A549 treated with Hydrocortisone at 1 μM for 4 hours (cell line): Measurements from ENCODE around the gene FUCA1. TPM values are rescaled to one million over a fixed set of nuclear protein-coding genes. Genes with fewer than 3 reads are reported as not detected.

Source experiments
- total RNA-seq: library from RNA; stranded (reverse); fragments of 200-300 nt; extraction: Qiagen RNA extraction; gene quantifications from 5 replicates; pipeline ENCODE4 v1.2.3, GENCODE V29; 2022

Gene FUCA1
- total RNA-seq: 9.6 to 11.2 TPM (median 10.2 TPM) in 5 replicates

DNA sequence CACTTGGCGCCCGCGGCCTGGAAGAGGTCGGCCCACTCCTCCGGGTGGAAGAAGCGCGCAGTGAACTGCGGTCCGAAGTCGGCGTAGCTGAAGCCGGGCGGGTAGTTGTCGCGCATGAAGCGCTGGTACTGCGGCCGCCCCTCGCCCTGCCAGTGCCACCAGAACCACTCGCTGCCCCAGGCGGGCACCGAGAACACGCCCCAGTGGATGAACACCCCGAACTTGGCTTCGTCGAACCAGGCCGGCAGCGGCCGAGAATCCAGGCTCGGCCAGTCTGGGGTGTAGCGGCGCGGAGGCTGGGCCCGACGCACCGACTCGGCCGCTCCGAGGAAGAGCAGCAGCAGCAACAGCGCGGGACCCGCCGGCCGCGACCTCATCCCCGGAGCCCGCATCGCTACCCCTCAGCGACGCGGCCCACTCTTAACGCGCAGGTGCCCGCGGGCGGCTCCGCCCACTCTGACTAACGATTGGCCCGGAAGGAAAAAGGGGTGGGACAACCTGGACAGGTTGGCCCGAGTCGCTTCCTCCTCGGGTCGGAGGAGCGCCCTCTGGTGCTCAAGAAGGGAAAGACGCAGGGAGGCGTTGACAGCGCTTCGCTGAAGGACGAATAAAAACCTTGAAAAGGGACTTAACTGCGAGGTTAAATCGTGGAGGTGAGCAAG lies at the start of gene FUCA1:
Gene FUCA1, minus strand, starts transcription at position 396 of the 662 bp plus-strand sequence. Its CDS starts 4 bp downstream, at position 392.

DNA sequence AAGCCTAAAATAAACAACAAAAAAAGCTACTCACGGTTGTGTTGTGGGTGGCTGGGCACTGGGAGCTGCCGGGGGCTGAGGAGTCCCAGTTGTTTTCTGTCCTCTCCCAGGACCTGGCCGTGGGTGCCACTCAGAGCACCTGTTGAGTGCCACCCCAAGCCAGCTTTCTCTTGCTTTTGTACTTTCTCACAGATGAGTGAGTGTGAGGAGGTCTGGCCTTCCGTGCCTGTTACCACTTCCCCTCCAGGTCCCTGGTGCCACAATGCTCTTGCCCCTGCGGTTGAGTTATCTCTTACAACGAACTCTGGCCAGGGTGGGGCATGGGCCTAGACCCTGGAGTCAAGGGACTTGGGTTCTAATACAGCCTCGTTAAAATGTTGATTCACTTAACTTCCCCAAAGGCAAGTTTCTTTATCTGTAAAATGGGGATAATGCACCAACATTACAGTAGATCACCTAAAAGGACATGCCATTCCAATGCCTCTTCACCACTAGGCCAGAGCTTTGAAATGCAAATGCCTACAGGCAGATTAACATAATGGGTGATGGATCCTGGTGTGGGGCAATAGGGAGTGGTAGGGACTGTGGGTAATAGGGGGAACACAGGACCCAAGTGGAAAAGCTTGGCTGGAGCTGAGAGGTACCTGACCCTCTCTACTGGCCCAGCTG lies 45.3 kb upstream of the FUCA1 start, which contains the start of gene CNR2:
Gene CNR2, minus strand, starts transcription at position 151 of the 669 bp plus-strand sequence. CDS start 37,745 bp downstream, outside the sequence.

GRCh38 chr1:23825076-23825761 lies 42.9 kb downstream of the FUCA1 start, which contains the start of gene HMGCL:
Gene HMGCL (minus strand): TSS chr1:23825429. CDS start chr1:23825415, 14 bp downstream.

GRCh38 chr1:23800400-23801337 lies 67.4 kb downstream of the FUCA1 start, which contains the start of gene GALE:
Gene GALE (minus strand): TSS chr1:23800754. CDS start chr1:23799007, 1,747 bp downstream.

Other genes with a start within 250 kb of the FUCA1 start
- gene RPL11, start 176.5 kb downstream of the FUCA1 start, total RNA-seq: 1,026 to 1,507 TPM (median 1,393 TPM) in 5 replicates
- 25.8 to 34.8 TPM (median 27.0 TPM) in 5 replicates for gene ELOA, start 124.8 kb downstream of the FUCA1 start, total RNA-seq
- gene PITHD1, start 89.9 kb downstream of the FUCA1 start, total RNA-seq: 25.9 to 36.1 TPM (median 31.4 TPM) in 5 replicates
- 54.5 to 58.3 TPM (median 56.5 TPM) in 5 replicates for gene LYPLA2, start 77.1 kb downstream of the FUCA1 start, total RNA-seq
- 70.0 to 76.3 TPM (median 74.4 TPM) in 5 replicates for gene GALE, start 67.5 kb downstream of the FUCA1 start, total RNA-seq
- 13.2 to 14.6 TPM (median 13.6 TPM) in 5 replicates for gene HMGCL, start 42.9 kb downstream of the FUCA1 start, total RNA-seq
- gene CNR2, start 45.1 kb upstream of the FUCA1 start, total RNA-seq: 0.01 TPM in 1 of 5 replicates, not detected in the others
- gene PNRC2, start 91.5 kb upstream of the FUCA1 start, total RNA-seq: 29.4 to 42.8 TPM (median 39.1 TPM) in 5 replicates
- gene SRSF10, start 112.0 kb upstream of the FUCA1 start, total RNA-seq: 86.1 to 116 TPM (median 94.7 TPM) in 5 replicates
- gene MYOM3, start 243.8 kb upstream of the FUCA1 start, total RNA-seq: 6.3 to 8.4 TPM (median 6.7 TPM) in 5 replicates